ENCODE data around the gene SYT4.
A peak's percentile ranks its signal among the peaks of the same experiment; 100 is the strongest.
"Not testable (repeated sequence)": the region's sequence is repeated elsewhere in the genome, so short reads cannot be mapped to it uniquely, and the experiment has no call there.

Gene SYT4, protein sequence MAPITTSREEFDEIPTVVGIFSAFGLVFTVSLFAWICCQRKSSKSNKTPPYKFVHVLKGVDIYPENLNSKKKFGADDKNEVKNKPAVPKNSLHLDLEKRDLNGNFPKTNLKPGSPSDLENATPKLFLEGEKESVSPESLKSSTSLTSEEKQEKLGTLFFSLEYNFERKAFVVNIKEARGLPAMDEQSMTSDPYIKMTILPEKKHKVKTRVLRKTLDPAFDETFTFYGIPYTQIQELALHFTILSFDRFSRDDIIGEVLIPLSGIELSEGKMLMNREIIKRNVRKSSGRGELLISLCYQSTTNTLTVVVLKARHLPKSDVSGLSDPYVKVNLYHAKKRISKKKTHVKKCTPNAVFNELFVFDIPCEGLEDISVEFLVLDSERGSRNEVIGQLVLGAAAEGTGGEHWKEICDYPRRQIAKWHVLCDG

DNA sequence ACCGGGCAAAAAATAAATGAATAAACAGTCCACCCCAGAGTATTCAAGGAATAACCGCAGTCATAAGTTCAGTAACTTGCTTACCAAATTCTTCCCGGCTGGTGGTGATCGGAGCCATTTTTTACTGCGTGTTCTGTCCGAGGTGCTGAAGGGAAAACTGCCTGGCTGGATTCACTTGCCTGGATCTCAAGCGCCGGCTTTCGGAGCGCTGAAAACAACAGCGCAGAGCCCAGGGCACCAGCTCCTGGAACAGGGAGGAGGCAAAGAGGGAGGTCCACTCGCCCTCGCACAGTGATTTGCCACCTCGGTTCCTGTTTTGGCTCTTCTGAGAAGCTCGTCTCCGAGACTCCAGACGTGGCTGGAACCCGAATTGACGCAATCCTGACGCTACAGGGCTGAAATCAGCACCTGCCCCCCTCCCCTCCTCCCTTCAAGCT is at the start of gene SYT4:
Gene SYT4, minus strand, starts transcription at position 327 of the 437 bp plus-strand sequence. Its CDS starts 209 bp downstream, at position 118.
- no peak for DNase-seq (ENCODE audit: low read depth)

DNA sequence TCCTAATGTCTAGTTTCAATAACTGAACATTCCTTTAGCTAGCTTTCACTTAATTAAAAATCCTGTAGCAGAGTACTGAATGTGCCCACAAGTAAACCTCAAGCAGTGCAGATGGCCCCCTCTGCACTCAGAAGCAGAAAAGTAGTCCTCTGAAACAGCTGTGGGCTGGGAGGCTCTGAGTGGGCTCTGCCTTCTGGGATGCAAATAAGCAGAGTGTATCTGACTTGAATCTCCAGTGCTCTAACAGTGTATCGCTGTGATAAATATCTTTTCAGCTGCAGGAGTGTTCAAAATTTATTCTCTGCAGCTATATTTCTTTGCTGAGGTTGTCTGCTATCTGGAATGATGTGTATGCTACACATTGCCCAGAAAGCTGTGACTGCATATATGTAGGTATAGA is 44.8 kb upstream of the SYT4 start:
- DNase-seq (ENCODE audit: low read depth), result no peak

DNA sequence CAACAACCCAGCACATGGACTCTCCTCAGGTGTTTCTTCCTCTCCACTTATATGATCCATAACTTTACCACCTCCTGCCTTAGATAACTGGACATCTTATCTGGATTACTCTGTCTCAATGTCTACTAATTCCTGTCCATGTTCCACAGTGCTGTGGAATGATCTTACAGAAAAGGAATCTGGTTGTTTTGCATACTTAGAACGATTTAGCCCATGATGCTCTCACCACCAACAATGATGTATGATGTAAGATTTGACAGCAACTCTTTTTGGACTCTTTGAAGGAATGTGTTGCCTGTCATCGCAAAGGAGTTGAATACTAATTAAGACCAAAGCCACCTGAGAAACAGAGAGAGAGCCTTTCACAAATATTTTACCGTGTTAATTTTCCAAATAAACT is 37.7 kb upstream of the SYT4 start:
- no peak for DNase-seq (ENCODE audit: low read depth)

DNA sequence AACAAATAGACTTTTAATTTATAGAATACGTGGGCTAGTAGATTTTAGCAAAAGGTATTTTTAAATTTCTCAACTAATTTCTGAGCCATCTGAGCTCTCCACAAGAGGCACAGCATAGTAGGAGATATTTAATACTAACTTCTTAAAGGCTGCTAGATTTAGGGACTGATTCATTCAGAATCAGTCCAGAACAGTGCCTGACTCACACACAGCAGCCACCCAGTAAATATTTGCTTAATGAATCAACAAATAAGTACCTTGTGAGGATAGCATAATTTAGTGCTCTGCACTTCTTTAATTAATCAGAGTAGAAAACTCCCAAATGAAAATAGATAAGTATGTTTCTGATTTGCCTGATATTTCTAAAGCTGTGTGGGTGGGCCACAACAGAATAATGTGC is 35.6 kb upstream of the SYT4 start:
- DNase-seq (ENCODE audit: low read depth), result no peak

DNA sequence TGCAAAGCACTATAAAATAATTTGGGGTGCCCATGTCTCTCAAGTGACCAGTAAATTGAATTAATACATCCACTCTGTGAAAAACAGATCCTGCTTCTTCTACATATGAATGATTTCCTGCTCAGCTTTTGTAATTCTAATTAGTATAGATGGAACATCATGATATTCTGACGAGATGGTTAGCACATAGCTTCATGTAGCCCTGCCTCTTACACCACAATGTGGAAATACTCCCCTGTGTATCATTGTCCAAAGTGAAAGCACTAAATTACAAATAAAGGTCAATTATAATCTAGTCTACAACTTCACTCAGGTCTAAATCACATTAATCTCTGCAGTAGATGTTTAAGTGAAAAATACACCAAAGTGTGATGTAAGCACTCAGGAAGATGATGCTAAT is 32.9 kb upstream of the SYT4 start:
- DNase-seq (ENCODE audit: low read depth), result no peak

DNA sequence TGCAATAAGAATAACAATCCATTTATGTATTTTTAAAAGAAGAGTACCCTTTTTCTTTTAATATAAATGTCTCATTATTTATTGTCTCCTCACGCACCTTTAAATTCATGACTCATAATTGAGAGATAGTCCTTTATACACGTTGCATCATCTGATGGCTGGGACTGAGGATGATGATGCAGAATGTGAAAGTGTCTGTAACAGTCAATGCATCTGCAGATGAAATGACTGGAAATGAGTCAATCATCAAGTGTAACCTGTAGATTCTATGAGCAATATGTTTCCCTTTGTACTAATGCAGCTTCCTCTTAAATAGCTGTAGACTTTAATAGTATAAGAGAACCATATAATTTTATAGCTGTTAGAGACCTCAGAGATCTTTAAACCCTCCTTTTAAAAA is 26.1 kb upstream of the SYT4 start:
- DNase-seq (ENCODE audit: low read depth), result no peak

DNA sequence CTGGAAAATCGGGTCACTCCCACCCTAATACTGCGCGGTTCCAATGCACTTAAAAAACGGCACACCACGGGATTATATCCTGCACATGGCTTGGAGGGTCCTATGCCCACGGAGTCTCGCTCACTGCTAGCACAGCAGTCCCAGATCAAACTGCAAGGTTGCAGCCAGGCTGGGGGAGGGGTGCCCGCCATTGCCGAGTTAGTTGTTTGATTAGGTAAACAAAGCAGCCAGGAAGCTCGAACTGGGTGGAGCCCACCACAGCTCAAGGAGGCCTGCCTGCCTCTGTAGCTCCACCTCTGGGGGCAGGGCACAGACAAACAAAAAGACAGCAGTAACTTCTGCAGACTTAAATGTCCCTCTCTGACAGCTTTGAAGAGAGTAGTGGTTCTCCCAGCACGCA is 8.9 kb upstream of the SYT4 start:
- not testable (repeated sequence) for DNase-seq (ENCODE audit: low read depth)

DNA sequence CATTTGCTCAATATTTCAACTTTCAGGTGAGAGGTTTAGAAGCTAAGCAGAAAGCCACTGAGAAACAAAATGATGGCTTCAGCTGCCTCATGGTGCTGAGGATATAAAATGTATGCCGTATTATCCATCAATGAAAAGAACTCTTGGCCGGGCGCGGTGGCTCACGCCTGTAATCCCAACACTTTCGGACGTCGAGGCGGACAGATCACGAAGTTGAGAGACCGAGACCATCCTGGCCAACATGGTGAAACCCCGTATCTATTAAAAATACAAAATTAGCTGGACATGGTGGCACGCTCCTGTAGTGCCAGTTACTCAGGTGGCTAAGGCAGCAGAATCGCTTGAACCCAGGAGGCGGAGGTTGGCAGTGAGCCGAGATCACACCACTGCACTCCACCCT is 6.0 kb upstream of the SYT4 start:
- no peak for DNase-seq (ENCODE audit: low read depth)

DNA sequence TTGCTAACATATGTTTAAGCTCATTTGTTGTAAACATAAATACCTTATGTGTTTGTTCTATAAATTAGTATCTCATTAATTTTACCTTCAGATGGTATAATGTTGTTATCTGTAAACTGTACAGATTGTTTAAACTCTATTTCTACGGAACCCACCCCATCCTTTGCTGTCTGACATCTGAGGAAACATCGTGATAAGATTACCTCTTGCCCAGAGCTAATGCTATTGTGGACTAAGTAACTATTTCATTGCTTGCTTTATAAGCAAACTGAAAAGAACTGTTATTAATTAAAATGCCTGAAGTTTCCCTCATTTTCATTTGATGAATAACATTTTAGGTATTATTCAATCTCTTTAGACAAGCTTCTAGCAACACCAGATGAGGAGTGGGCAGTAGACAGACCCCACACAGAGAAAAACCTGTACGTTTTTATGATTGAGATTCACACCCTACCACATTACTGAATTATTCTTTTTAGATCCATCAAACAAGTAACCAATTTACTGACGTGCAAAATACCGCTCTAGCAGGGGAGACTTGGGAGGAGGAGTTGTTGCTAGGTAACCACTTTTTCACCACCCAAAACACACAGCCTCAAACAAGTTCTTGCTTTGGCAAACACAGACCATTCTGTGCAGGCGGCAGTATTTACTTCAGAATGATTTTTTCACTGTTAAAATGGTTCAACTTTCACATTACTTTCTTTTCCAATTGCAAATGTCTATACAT is 1.9 kb upstream of the SYT4 start:
- DNase-seq (ENCODE audit: low read depth), result no peak

DNA sequence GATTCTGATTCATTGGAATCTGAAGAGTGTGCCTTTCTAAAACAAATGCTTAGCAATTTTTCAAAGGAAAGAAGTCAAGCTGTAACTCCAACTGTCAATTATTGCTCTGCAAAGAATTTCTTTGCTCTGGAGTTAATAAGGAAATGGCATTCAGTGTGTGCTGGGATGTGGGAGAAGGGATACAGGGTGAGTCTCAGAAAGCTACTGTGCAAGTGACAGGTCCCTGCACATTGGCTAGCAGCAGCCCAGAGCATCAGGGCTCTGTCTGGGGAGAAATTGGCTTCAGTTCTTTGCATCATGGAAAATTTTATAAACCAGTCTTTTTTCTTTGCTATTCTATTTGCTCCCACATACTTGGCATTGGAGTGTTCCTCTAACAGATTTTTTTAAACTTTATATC is 1.1 kb upstream of the SYT4 start:
- no peak for DNase-seq (ENCODE audit: low read depth)

DNA sequence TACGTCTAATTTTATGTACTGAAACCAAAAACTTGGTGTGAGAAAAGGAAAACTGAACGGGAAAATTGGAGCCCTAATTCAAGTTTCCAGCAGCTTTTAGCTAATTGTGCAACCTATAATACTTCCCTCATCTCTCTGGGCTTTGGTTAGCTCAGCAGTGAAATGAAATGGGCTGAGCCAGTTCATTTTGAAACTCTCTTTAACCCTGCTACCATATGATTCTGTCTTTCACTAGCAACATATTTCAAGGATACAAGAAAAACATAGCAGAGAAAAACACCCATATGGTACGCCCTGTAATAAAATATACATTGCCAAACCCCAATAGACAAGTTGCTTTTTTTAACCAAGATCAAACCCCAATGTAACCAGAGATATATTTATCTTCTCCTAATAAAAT is 799 bp downstream of the SYT4 start:
- no peak for DNase-seq (ENCODE audit: low read depth)

DNA sequence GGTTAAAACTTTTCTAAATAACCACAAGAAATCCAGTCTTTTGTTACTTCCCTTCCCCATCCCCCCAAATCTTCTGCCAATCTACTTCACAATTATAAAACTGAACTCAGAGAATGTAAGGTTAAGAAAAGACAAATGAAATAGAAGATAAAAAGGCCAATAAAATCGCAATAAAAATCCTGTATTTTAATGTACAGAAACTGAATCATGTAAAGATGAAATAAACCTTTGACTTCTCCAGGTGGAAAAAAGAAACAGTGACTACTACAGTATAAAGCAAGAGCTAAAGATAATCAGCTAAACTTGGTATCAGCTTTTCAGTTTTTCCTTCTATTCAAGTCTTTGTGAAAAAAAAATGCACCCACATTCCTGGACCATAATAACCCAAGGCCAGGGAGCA is 1.7 kb downstream of the SYT4 start:
- no peak for DNase-seq (ENCODE audit: low read depth)

DNA sequence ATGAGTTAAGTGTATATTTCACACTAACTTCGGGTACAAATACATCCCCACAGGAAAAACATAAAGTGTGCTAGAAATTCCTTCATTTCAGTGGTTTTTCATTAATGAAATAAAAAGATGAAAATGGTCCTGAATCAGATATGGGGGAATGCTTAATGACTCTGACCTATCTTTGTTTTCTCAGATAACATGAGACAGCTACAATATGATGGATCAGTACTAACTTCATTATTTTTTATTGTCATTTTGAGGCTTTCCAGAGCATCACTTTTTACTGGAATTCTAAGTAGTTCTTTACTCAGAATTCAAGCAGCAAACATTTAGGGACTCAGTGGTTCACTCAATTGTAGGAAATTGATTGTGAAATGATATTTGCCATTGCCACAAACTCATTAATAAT is 2.8 kb downstream of the SYT4 start:
- DNase-seq (ENCODE audit: low read depth), result no peak

DNA sequence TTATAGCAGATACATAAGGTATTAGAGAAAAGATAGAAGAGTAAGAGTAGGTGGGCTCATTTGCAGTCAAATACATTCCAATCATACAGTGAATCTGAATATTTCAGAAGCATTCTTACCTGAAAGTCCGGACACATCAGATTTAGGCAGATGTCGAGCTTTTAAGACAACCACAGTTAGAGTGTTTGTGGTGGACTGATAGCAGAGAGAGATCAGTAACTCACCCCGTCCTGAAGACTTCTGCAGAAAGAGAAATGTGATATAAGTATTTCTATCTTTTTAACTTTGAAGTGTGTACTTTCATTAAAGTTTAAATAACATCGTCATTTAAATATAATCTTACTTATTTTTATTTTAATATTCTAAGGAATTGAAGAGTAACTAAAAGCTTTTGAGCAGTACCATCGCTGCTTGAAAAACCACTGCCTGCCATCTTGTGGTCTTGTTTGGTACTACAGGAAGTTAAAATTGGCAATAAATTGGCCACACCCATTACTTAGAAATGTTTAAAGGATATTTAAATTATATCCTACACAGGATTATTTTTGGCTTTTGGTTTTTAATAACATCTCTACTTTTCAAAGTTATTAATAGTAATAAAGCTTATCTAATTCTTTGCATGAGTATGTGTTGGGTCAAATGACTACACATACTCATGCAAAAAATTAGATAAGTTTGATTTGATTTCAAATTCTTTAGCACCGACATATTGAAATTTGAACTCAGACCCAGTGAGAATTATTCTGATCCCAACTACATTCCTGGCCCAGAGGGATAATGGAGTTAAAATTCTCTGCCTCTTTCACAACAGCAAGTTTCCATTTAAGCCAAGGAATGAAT is 5.5 kb downstream of the SYT4 start:
- peak; percentile 18 for DNase-seq (ENCODE audit: low read depth)

DNA sequence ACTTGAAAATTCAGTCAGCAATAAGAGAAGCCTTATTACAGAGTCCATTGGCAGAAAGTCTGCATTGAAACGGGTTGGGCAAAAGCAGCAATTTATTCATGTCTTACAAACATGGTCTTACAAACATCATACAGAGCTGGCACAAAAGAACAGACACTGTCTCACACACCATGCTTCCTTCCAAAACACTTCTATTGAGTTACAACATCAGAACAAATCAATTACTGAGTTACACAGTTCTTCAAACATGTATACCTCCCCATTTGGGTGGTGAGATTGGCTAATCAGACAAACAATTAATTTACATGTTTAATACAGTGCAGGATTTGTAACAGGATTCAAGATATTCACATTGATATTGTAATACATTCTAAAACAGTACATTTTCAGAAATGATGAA is 9.5 kb downstream of the SYT4 start:
- no peak for DNase-seq (ENCODE audit: low read depth)

DNA sequence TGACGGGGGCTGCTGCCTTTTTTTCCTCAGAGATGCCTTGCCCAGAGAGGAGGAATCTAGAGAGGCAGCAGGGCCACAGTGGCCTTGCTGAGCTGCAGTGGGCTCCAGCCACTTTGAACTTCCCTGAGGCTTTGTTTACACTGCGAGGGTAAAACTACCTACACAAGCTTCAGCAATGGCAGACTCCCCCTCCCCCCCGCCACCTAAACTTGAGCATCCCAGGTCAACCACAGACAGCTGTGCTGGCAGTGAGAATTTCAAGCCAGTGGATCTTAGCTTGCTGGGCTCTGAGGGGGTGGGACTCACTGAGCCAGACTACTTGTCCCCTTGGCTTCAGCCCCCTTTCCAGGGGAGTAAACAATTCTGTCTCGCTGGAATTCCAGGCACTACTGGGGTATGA is 11.8 kb downstream of the SYT4 start:
- DNase-seq (ENCODE audit: low read depth), result no peak

DNA sequence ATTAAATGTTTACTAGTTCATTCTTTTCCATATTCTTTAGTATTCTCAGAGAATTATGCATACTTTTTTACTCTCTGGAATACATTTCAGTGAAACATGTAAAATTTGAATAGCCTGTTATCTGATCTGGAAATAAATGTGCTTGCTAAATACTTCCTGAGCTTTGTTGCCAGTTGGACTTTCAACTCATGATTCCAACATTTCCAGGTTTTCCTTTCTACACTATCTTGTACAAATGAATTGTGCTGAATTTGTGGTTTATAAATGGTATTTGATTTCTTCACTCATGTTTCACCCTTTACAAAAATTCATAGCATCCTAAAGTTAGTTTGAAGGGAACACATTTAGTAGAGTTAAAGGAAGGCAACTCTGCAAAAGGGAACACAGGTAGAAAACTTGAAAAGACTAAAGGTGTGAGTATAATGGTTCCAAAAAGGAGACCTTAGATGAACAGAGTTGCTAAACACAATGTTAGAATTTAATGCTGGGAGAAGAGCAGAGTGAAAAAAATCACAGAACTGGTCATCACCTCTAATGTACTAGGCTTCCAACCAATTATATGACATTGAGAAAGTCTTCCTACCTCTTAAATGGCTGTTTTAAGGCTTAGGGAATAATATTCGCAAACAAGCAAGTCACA is 28.6 kb downstream of the SYT4 start:
- DNase-seq (ENCODE audit: low read depth), result no peak

DNA sequence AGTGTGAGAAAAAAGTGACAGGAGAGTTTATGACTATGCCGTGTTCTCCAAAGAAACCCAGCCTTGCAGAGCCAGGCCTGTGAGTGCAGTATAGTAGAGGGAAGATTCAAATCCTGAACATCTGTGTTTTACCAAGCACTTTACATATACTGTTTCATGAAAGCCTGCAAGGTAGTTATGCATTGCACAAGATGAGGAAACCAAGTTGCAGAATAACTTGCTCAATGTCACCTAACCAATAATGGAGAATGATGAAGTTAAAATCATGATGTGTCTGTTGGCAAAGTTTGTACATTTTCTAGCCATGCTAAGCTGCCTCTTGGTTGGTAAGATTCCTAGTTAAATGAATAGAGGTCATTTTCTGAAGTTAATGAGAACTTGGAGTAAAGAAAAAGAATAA is 29.3 kb downstream of the SYT4 start:
- DNase-seq (ENCODE audit: low read depth), result no peak

DNA sequence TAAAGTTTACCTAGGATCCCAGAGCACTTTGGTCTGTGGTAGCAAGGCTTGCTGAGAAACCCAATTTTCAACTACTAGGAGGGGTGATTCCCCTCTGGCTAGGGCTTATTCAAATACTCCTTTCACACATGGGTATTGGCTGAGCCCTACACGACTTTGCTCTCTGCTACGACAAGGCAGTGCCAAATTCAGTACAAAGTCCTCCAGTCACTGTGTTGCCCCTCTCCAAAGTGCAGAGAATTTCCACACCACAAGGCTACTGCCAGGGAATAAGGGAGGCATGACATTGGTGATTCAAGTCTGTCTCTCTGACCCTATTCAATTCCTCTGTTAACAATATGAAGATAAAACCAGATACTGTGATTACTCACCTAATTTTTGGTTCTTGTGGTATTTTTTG is 38.9 kb downstream of the SYT4 start:
- DNase-seq (ENCODE audit: low read depth), result no peak

DNA sequence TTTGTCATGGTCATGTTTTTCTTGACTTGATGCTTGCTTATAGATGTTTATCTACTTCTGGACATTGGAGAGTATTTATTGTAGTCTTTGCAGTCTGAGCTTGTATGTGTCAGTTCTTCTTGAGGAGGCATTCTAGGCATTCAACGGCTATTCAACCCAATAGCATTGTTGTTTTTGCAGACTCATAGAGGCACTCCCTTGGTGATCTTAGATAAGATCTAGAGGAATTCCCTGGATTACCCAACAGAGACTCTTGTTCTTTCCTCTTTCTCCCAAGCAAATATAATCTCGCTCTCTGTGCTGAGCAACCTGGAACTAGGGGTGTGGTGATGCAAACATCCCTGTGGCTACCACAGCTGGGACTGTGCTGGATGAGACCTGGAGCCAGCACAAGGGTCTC is 40.4 kb downstream of the SYT4 start:
- no peak for DNase-seq (ENCODE audit: low read depth)

DNA sequence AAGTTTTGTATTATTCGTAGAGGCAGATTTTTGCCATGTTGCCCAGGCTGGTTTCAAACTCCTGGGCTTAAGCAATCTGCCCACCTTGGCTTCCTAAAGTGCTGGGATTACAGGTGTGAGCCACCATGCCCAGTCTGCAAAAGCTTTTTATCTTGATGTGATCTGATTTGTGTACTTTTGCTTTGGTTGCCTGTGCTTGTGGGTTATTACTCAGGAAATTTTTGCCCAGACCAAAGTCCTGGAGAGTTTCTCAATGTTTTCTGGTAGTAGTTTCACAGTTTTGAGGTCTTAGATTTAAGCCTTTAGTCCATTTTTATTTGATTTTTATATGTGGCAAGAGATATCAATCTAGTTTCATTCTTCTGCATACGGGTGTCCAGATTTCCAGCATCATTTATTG is 42.4 kb downstream of the SYT4 start:
- DNase-seq (ENCODE audit: low read depth), result no peak

DNA sequence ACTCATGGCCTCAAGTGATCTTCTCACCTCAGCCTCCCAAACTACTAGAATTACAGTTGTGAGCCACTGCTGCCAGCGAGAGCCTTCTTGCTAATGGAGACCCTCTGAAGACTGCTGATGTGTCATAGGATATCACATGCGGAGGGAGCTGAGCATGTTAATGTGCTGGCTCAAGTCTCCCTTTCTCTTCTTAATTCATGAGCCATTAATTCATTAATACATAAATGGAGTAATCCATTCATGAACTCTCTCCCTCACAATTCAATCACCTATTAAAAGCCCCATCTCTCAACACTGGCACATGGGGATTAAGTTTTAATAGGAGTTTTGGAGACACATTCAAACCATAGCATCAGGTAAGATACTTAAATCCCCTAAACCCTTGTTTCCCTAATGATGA is 54.8 kb downstream of the SYT4 start:
- no peak for DNase-seq (ENCODE audit: low read depth)

Data from HS-5 (cell line).